Fibroblast of skin of right quadriceps (primary cell): ENCODE measurements around the gene DEPDC7.

ENCODE experiments used
- DNase-seq: peaks from one replicate; pipeline ENCODE4 v3.0.0-alpha.2; 2013

Gene DEPDC7

GRCh38 chr11:33063326-33063881, 47.7 kb downstream of the DEPDC7 start:
- peak; percentile 48 for DNase-seq

GRCh38 chr11:33064033-33064825, 48.6 kb downstream of the DEPDC7 start:
- DNase-seq: no peak

- no peak for DNase-seq
These were observed 49.2 kb downstream of the DEPDC7 start for GRCh38 chr11:33064866-33065265.

- peak; percentile 52 for DNase-seq
These were observed 49.9 kb downstream of the DEPDC7 start for GRCh38 chr11:33065445-33066178.

GRCh38 chr11:33067294-33067693, 51.6 kb downstream of the DEPDC7 start:
- DNase-seq: no peak

- no peak for DNase-seq
These were observed 53.1 kb downstream of the DEPDC7 start for GRCh38 chr11:33068611-33069340.

GRCh38 chr11:33072465-33072864, 56.8 kb downstream of the DEPDC7 start:
- DNase-seq: no peak
